H1 (cell line): ENCODE measurements around the gene LAMA4. TPM values are rescaled to one million over a fixed set of nuclear protein-coding genes. Genes with fewer than 3 reads are reported as not detected.

ENCODE experiments used
- CTCF ChIA-PET: fragments of 300-600 bp; sonication (Branson Sonifier 250); formaldehyde crosslinking; loops from one replicate; lab custom pipeline; 2021; ENCODE audit not compliant: partially characterized antibody; lab: Charles Lee
- POLR2A ChIA-PET: fragments of 300-600 bp; sonication (Branson Sonifier 250); formaldehyde crosslinking; loops from one replicate; lab custom pipeline; 2021; ENCODE audit warnings: inconsistent platforms; ENCODE audit not compliant: partially characterized antibody; lab: Charles Lee
- DNase-seq, 2 experiments: peaks; one replicate each; pipeline versions ENCODE4 v3.0.0 to v3.0.0-alpha.2; 2010 to 2022; ENCODE audit warnings: low spot score in 2 of 2, low read depth in 1 of 2, mixed read lengths in 1 of 2
- FAIRE-seq: peaks from 2 replicates; lab custom pipeline; 2011; peaks lifted over from hg19 to GRCh38; lab: Jason Lieb, UNC
- H2AFZ ChIP-seq: 2 replicates; pipeline ENCODE4 v1.8.1; 2012; ENCODE audit warnings: low read length, inconsistent platforms
- H2AK5ac ChIP-seq: 2 replicates; pipeline ENCODE4 v1.6.1; 2013; ENCODE audit warnings: low read depth, low read length
- H2BK120ac ChIP-seq: replicated peaks from 2 replicates; pipeline ENCODE3; 2013; ENCODE audit warnings: low read depth, low read length, inconsistent platforms
- H2BK12ac ChIP-seq: 2 replicates; pipeline ENCODE4 v1.6.1; 2013; ENCODE audit warnings: low read depth, low read length
- H2BK15ac ChIP-seq: 2 replicates; pipeline ENCODE4 v1.6.1; 2013; ENCODE audit warnings: low read length
- H2BK20ac ChIP-seq: 2 replicates; pipeline ENCODE4 v1.6.1; 2013; ENCODE audit warnings: low read length
- H2BK5ac ChIP-seq: 2 replicates; pipeline ENCODE4 v1.6.1; 2013; ENCODE audit warnings: low read depth, low read length
- H3K14ac ChIP-seq: 2 replicates; pipeline ENCODE4 v1.6.1; 2013; ENCODE audit warnings: inconsistent platforms; ENCODE audit not compliant: insufficient read length
- H3K18ac ChIP-seq: 2 replicates; pipeline ENCODE4 v1.6.1; 2013; ENCODE audit warnings: low read length; ENCODE audit errors: extremely low read depth
- H3K23ac ChIP-seq: 2 replicates; pipeline ENCODE4 v1.6.1; 2013; ENCODE audit warnings: inconsistent platforms; ENCODE audit not compliant: insufficient read length
- H3K23me2 ChIP-seq: 2 replicates; pipeline ENCODE4 v1.6.1; 2013; ENCODE audit warnings: low read depth, low read length
- H3K27ac ChIP-seq: 2 replicates; pipeline ENCODE4 v1.6.1; 2011; ENCODE audit warnings: low read depth, low read length, inconsistent platforms
- H3K27me3 ChIP-seq, 4 experiments: replicated peaks in 1 of 4; 1 replicate in 1 of 4; 2 replicates in 3 of 4; pipeline versions ENCODE4 v1.6.1 to v1.8.1; 2011 to 2013; ENCODE audit warnings: low read length in 3 of 4, mild to moderate bottlenecking in 3 of 4, inconsistent platforms in 2 of 4, mixed read lengths in 2 of 4, moderate library complexity in 1 of 4; ENCODE audit not compliant: control insufficient read depth in 3 of 4, insufficient read depth in 3 of 4; ENCODE audit errors: extremely low read depth in 1 of 4
- H3K36me3 ChIP-seq, 4 experiments: 2 replicates each; pipeline versions ENCODE4 v1.6.1 to v1.8.1; 2011 to 2013; ENCODE audit warnings: mild to moderate bottlenecking in 4 of 4, low read length in 3 of 4, moderate library complexity in 2 of 4, control low read depth in 1 of 4, inconsistent platforms in 1 of 4; ENCODE audit not compliant: insufficient read depth in 4 of 4, control insufficient read depth in 2 of 4
- H3K4ac ChIP-seq: replicated peaks from 2 replicates; pipeline ENCODE3; 2013; ENCODE audit warnings: low read length, low read depth, mixed read lengths, inconsistent platforms; ENCODE audit not compliant: insufficient read length
- H3K4me1 ChIP-seq, 4 experiments: replicated peaks in 1 of 4; 1 replicate in 1 of 4; 2 replicates in 3 of 4; pipeline versions ENCODE4 v1.6.1 to v1.8.1; 2011 to 2013; ENCODE audit warnings: low read length in 3 of 4, inconsistent platforms in 2 of 4, mixed read lengths in 1 of 4; ENCODE audit not compliant: insufficient read depth in 4 of 4, control insufficient read depth in 3 of 4
- H3K4me2 ChIP-seq, 2 experiments: 2 replicates each; pipeline versions ENCODE4 v1.6.1 to v1.8.1; 2011 to 2013; ENCODE audit warnings: low read depth in 2 of 2, low read length in 2 of 2, control low read depth in 1 of 2, inconsistent platforms in 1 of 2, mild to moderate bottlenecking in 1 of 2; ENCODE audit not compliant: insufficient read depth in 1 of 2
- H3K4me3 ChIP-seq, 4 experiments: fragments of 200-600, 300-600 bp in 1 of 4; sonication (generic), shearing (Covaris generic), sonication (Bioruptor Twin) in 1 of 4; 2 replicates each; pipeline versions ENCODE4 v1.5.1 to v1.8.1; 2011 to 2016; ENCODE audit warnings: low read length in 4 of 4, low read depth in 3 of 4, control low read depth in 2 of 4, inconsistent platforms in 2 of 4, mild to moderate bottlenecking in 2 of 4, mixed read lengths in 1 of 4, moderate library complexity in 1 of 4; ENCODE audit not compliant: insufficient read depth in 2 of 4; ENCODE audit errors: extremely low read depth in 1 of 4
- H3K56ac ChIP-seq: replicated peaks from 2 replicates; pipeline ENCODE3; 2013; ENCODE audit warnings: low read depth, mild to moderate bottlenecking, mixed read lengths, low read length, inconsistent platforms; ENCODE audit not compliant: insufficient read length
- H3K79me1 ChIP-seq: 2 replicates; pipeline ENCODE4 v1.6.1; 2013; ENCODE audit warnings: low read depth, low read length, control low read depth
- H3K79me2 ChIP-seq, 2 experiments: 2 replicates each; pipeline versions ENCODE4 v1.6.1 to v1.8.1; 2012 to 2013; ENCODE audit warnings: low read length in 2 of 2, mild to moderate bottlenecking in 2 of 2, inconsistent platforms in 1 of 2; ENCODE audit not compliant: insufficient read depth in 2 of 2, control insufficient read depth in 1 of 2
- H3K9ac ChIP-seq, 4 experiments: replicated peaks in 1 of 4; 1 replicate in 1 of 4; 2 replicates in 3 of 4; pipeline versions ENCODE4 v1.6.1 to v1.8.1; 2011 to 2013; ENCODE audit warnings: low read depth in 3 of 4, low read length in 3 of 4, control low read depth in 2 of 4, mild to moderate bottlenecking in 2 of 4, moderate library complexity in 2 of 4, inconsistent platforms in 1 of 4; ENCODE audit errors: extremely low read depth in 1 of 4
- H3K9me3 ChIP-seq, 2 experiments: 2 replicates each; pipeline versions ENCODE4 v1.6.1 to v1.8.1; 2012 to 2013; ENCODE audit warnings: mild to moderate bottlenecking in 2 of 2, moderate library complexity in 2 of 2, control low read depth in 1 of 2, inconsistent platforms in 1 of 2, low read depth in 1 of 2, low read length in 1 of 2, mixed read lengths in 1 of 2; ENCODE audit not compliant: insufficient read depth in 2 of 2
- H4K20me1 ChIP-seq, 2 experiments: replicated peaks in 1 of 2; 2 replicates each; pipeline versions ENCODE3 to v1.8.1; 2011 to 2013; ENCODE audit warnings: inconsistent platforms in 2 of 2, low read length in 2 of 2, mild to moderate bottlenecking in 1 of 2; ENCODE audit not compliant: insufficient read depth in 2 of 2, control insufficient read depth in 1 of 2
- H4K5ac ChIP-seq: 2 replicates; pipeline ENCODE4 v1.6.1; 2013; ENCODE audit warnings: low read length, low read depth, mixed read lengths, inconsistent platforms; ENCODE audit not compliant: insufficient read length
- H4K8ac ChIP-seq: 2 replicates; pipeline ENCODE4 v1.8.0; 2013; ENCODE audit warnings: mild to moderate bottlenecking, moderate library complexity, low read length, inconsistent platforms; ENCODE audit not compliant: insufficient read depth; ENCODE audit errors: extremely low read depth
- H4K91ac ChIP-seq: replicated peaks from 2 replicates; pipeline ENCODE3; 2013; ENCODE audit warnings: low read length, mixed read lengths, inconsistent platforms; ENCODE audit not compliant: insufficient read length
- YY1 ChIP-seq: IDR thresholded peaks from 2 replicates; pipeline ENCODE4 v1.6.1; 2011; ENCODE audit warnings: low read depth, mild to moderate bottlenecking, low read length
- WGBS, 2 experiments: shearing (Covaris generic) in 1 of 2; methylation state at CpG; one replicate each; pipeline versions ENCODE4 v1.1.6 to v1.1.7; 2013 to 2015; ENCODE audit warnings: low lambda C conversion rate in 2 of 2, mixed read lengths in 2 of 2, inconsistent platforms in 1 of 2, low coverage in 1 of 2, missing lambda C conversion rate in 1 of 2; ENCODE audit not compliant: insufficient replicate concordance in 2 of 2, insufficient coverage in 1 of 2, insufficient read length in 1 of 2; ENCODE audit errors: extremely low coverage in 1 of 2, missing lambda C conversion rate in 1 of 2; 5-methylcytosine and 5-hydroxymethylcytosine counted together
- polyA plus RNA-seq, 7 experiments: library from polyadenylated mRNA; depleted of rRNA in 3 of 7; stranded (reverse) in 5 of 7; unstranded in 2 of 7; fragments of >200 nt in 5 of 7; fragments of 200-250 nt in 2 of 7; gene quantifications; 1 replicate in 5 of 7; 2 replicates in 1 of 7; 4 replicates in 1 of 7; pipeline versions ENCODE4 v1.2.1 to v1.2.3, GENCODE V29; 2011 to 2013; ENCODE audit warnings: missing spikeins in 2 of 7, mixed read lengths in 2 of 7
- total RNA-seq: library from RNA; stranded (reverse); fragmentation: NEBNext Ultra II Directional; extraction: Animal tissue kit (Norgen Biotek cat#: 25700); gene quantifications from 2 replicates; pipeline ENCODE4 v1.2.1, GENCODE V29; 2021
- TF ChIP-seq, protein P1 (sequence below): IDR thresholded peaks from 2 replicates; pipeline ENCODE4 v1.6.1; 2012; ENCODE audit warnings: inconsistent platforms

Gene LAMA4
- total and polyA plus RNA-seq, 2 of the 8 experiments (the other 6 are each of a cell fraction or from before 2014, with no cell fraction given) = 0.95 to 1.5 TPM

DNA sequence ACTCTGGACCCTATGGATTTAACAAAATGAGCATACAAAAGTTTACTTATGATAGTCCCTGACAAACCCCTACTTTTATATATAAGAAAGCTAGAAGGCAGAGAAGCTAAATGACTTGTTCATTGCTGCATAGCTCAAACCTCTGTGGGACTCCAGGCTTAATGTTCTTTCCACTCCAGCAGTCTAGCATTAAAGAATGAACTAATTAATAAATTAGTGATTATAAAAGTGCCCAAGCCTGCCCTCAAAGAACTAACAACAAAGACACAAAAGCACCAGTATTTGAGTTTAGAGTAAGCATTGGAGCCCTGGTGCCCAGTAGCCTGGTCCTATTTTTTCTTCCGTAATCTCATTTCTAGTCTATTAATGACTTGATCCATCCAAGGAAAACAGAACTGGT, 59.9 kb downstream of the LAMA4 start:
- no peaks in the 10 kb centered on the region for H3K9me3 ChIP-seq
- POLR2A ChIA-PET = no interaction called here
- no peak overlapping the region for H2BK120ac ChIP-seq
- H3K23ac ChIP-seq = no peak overlapping the region
- no peak overlapping the region for H3K18ac ChIP-seq
- peaks cover 0 to 2% (median 0%) of the 10 kb centered on the region in 4 experiments; a peak in 2 of 7 replicates for H3K4me1 ChIP-seq
- H2AFZ ChIP-seq = no peak overlapping the region
- H3K4ac ChIP-seq = no peak overlapping the region
- CTCF ChIA-PET = interaction anchor here (0.9 to 3.8 kb wide), 4 partner anchors 15 to 112 kb away, joined by 3 to 23 read pairs (median 3); no protein-coding TSS in a partner anchor
- no peaks in the 10 kb centered on the region for H3K79me1 ChIP-seq
- no peak overlapping the region for H4K8ac ChIP-seq
- no peak for DNase-seq
- H4K5ac ChIP-seq = no peak overlapping the region
- H3K36me3 ChIP-seq = no peaks in the 10 kb centered on the region
- H3K4me2 ChIP-seq = no peak overlapping the region
- H3K4me3 ChIP-seq = no peak overlapping the region
- no peak overlapping the region for H2BK20ac ChIP-seq
- H3K56ac ChIP-seq = no peak overlapping the region
- 100% methylated on average over 1 of the region's 1 CpG; no CpG with 5 or more reads in 1 of the 2 experiments for WGBS, 2 experiments
- no peaks in the 10 kb centered on the region; the same call in 1 of the 2 replicates for H3K23me2 ChIP-seq
- H3K27ac ChIP-seq = no peak overlapping the region
- FAIRE-seq = no peak
- H4K91ac ChIP-seq = no peak overlapping the region
- H2BK5ac ChIP-seq = no peak overlapping the region
- peaks cover 0 to 1% (median 0%) of the 10 kb centered on the region in 4 experiments; a peak in 1 of 7 replicates for H3K27me3 ChIP-seq
- H3K9ac ChIP-seq = no peak overlapping the region
- H2BK15ac ChIP-seq = no peak overlapping the region
- H4K20me1 ChIP-seq = no peaks in the 10 kb centered on the region
- H3K79me2 ChIP-seq = no peaks in the 10 kb centered on the region
- H2AK5ac ChIP-seq = no peak overlapping the region
- no peak overlapping the region for H3K14ac ChIP-seq
- no peak overlapping the region for H2BK12ac ChIP-seq
- TF ChIP-seq, protein P1, sequence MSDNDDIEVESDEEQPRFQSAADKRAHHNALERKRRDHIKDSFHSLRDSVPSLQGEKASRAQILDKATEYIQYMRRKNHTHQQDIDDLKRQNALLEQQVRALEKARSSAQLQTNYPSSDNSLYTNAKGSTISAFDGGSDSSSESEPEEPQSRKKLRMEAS = no peak
- TF ChIP-seq YY1 = no peak
